Astrocyte (in vitro differentiated cells and primary cell): Measurements from ENCODE around the gene TMEM107. TPM values are rescaled to one million over a fixed set of nuclear protein-coding genes. Genes with fewer than 3 reads are reported as not detected.

Source experiments
- DNase-seq: peaks from one replicate; pipeline ENCODE4 v3.0.0-alpha.2; 2010; ENCODE audit warnings: low read depth
- FAIRE-seq: peaks from 2 replicates; lab custom pipeline; 2011; peaks lifted over from hg19 to GRCh38; lab: Jason Lieb, UNC
- H2AFZ ChIP-seq: 2 replicates; pipeline ENCODE4 v1.6.0; 2012; ENCODE audit warnings: low read depth, low read length, inconsistent platforms
- H3K27ac ChIP-seq: 2 replicates; pipeline ENCODE4 v1.5.1; 2011; ENCODE audit warnings: low read depth, low read length, inconsistent platforms
- H3K27me3 ChIP-seq: 2 replicates; pipeline ENCODE4 v1.6.0; 2011; ENCODE audit warnings: low read length, inconsistent platforms; ENCODE audit not compliant: insufficient read depth
- H3K36me3 ChIP-seq: 2 replicates; pipeline ENCODE4 v1.5.1; 2011; ENCODE audit warnings: low read length, inconsistent platforms; ENCODE audit not compliant: insufficient read depth
- H3K4me1 ChIP-seq: 2 replicates; pipeline ENCODE4 v1.5.1; 2011; ENCODE audit warnings: low read length, inconsistent platforms; ENCODE audit not compliant: insufficient read depth
- H3K4me2 ChIP-seq: 2 replicates; pipeline ENCODE4 v1.6.0; 2012; ENCODE audit warnings: low read length, inconsistent platforms
- H3K4me3 ChIP-seq: 2 replicates; pipeline ENCODE4 v1.5.1; 2011; ENCODE audit warnings: low read depth, mild to moderate bottlenecking, low read length, inconsistent platforms; ENCODE audit not compliant: insufficient read depth
- H3K79me2 ChIP-seq: 2 replicates; pipeline ENCODE4 v1.6.0; 2012; ENCODE audit warnings: mild to moderate bottlenecking, low read length, inconsistent platforms; ENCODE audit not compliant: insufficient read depth
- H3K9ac ChIP-seq: 2 replicates; pipeline ENCODE4 v1.6.0; 2012; ENCODE audit warnings: mild to moderate bottlenecking, low read length, inconsistent platforms
- H3K9me3 ChIP-seq: 2 replicates; pipeline ENCODE4 v1.5.1; 2012; ENCODE audit warnings: low read depth, mild to moderate bottlenecking, low read length, inconsistent platforms; ENCODE audit not compliant: insufficient read depth
- H4K20me1 ChIP-seq: 2 replicates; pipeline ENCODE4 v1.6.0; 2012; ENCODE audit warnings: low read length, inconsistent platforms; ENCODE audit not compliant: insufficient read depth
- H3K27ac Mint-ChIP-seq: one replicate; pipeline ENCODE4 v1.8.0; 2021; ENCODE audit warnings: mild to moderate bottlenecking, mixed read lengths; ENCODE audit not compliant: unreplicated experiment
- H3K27me3 Mint-ChIP-seq: one replicate; pipeline ENCODE4 v1.8.0; 2021; ENCODE audit warnings: low read depth, mixed read lengths; ENCODE audit not compliant: unreplicated experiment
- H3K36me3 Mint-ChIP-seq: one replicate; pipeline ENCODE4 v1.8.0; 2021; ENCODE audit warnings: low read depth, mixed read lengths; ENCODE audit not compliant: unreplicated experiment
- H3K4me1 Mint-ChIP-seq: one replicate; pipeline ENCODE4 v1.8.0; 2021; ENCODE audit warnings: low read depth, mixed read lengths; ENCODE audit not compliant: unreplicated experiment
- H3K4me3 Mint-ChIP-seq: one replicate; pipeline ENCODE4 v1.8.0; 2021; ENCODE audit warnings: mild to moderate bottlenecking, moderate library complexity, mixed read lengths; ENCODE audit not compliant: unreplicated experiment
- H3K9me3 Mint-ChIP-seq: one replicate; pipeline ENCODE4 v1.8.0; 2021; ENCODE audit warnings: mild to moderate bottlenecking, mixed read lengths; ENCODE audit not compliant: unreplicated experiment
- CTCF ChIP-seq: IDR thresholded peaks from 2 replicates; pipeline ENCODE4 v1.5.1; 2011; ENCODE audit warnings: low read depth, mild to moderate bottlenecking, inconsistent platforms, low read length, moderate library complexity; ENCODE audit not compliant: insufficient read depth
- EZH2 ChIP-seq: IDR thresholded peaks from 2 replicates; pipeline ENCODE4 v1.6.1; 2012; ENCODE audit warnings: mild to moderate bottlenecking, low read length, inconsistent platforms; ENCODE audit not compliant: insufficient read depth
- total RNA-seq: library from RNA; stranded (reverse); gene quantifications from 2 replicates; pipeline ENCODE4 v1.2.1, GENCODE V29; 2021

TMEM107 gene
- total RNA-seq, 1 donor from 2014 or later, result 9.4 TPM

GRCh38 chr17:8175795-8176196, 384 bp downstream of the TMEM107 start:
- Histone ChIP-seq H3K4me2 (peak overlapping the region; percentile 100), H3K27ac (peak overlapping the region; percentile 84), H3K36me3 (no peaks in the 10 kb centered on the region), H3K79me2 (peaks cover 13% of the 10 kb centered on the region), H3K27me3 (no peaks in the 10 kb centered on the region), H3K4me3 (peak overlapping the region; percentile 85), H4K20me1 (no peaks in the 10 kb centered on the region), H3K9ac (peak overlapping the region; percentile 94), H2AFZ (peak overlapping the region; percentile 98), H3K4me1 (peaks cover 26% of the 10 kb centered on the region), H3K9me3 (no peaks in the 10 kb centered on the region)
- Mint-ChIP-seq H3K36me3 (no peaks in the 10 kb centered on the region), H3K27ac (peak overlapping the region; percentile 87), H3K27me3 (no peaks in the 10 kb centered on the region), H3K4me1 (peaks cover 17% of the 10 kb centered on the region), H3K9me3 (no peaks in the 10 kb centered on the region), H3K4me3 (peak overlapping the region; percentile 97)
- no peak for FAIRE-seq
- TF ChIP-seq CTCF (no peak), EZH2 (no peak)
- DNase-seq, result no peak

- Histone ChIP-seq H3K4me1 (peaks cover 26% of the 10 kb centered on the region), H3K27me3 (no peaks in the 10 kb centered on the region), H3K4me3 (peak overlapping the region; percentile 52), H3K79me2 (peaks cover 13% of the 10 kb centered on the region), H3K9ac (peak overlapping the region; percentile 88), H3K36me3 (no peaks in the 10 kb centered on the region), H3K9me3 (no peaks in the 10 kb centered on the region), H2AFZ (peak overlapping the region; percentile 81), H4K20me1 (no peaks in the 10 kb centered on the region), H3K27ac (peak overlapping the region; percentile 99), H3K4me2 (peak overlapping the region; percentile 86)
- Mint-ChIP-seq H3K4me3 (peak overlapping the region; percentile 89), H3K9me3 (no peaks in the 10 kb centered on the region), H3K4me1 (peaks cover 17% of the 10 kb centered on the region), H3K36me3 (no peaks in the 10 kb centered on the region), H3K27ac (peak overlapping the region; percentile 100), H3K27me3 (no peaks in the 10 kb centered on the region)
- TF ChIP-seq EZH2 (no peak), CTCF (no peak)
- FAIRE-seq (no peak), DNase-seq (no peak)
These were observed 2.3 kb downstream of the TMEM107 start for GRCh38 chr17:8173871-8174322.
